Measurements from ENCODE around the gene PARVA.

The PARVA gene

GRCh38 chr11:12459865-12460444 is 82.6 kb downstream of the PARVA start:
- TF ChIP-seq BACH2 (CRISPR knock-in tag; IDR thresholded peaks at IDR 0.05; ENCODE audit: borderline replicate concordance), result no peak
- no peak for TF ChIP-seq SNAI2 (CRISPR knock-in tag; IDR thresholded peaks at IDR 0.05)
- no peak for TF ChIP-seq ZFP30 (CRISPR knock-in tag; IDR thresholded peaks at IDR 0.05)
- no peak for TF ChIP-seq ZNF8 (CRISPR knock-in tag; IDR thresholded peaks at IDR 0.05)
- TF ChIP-seq, protein P1, sequence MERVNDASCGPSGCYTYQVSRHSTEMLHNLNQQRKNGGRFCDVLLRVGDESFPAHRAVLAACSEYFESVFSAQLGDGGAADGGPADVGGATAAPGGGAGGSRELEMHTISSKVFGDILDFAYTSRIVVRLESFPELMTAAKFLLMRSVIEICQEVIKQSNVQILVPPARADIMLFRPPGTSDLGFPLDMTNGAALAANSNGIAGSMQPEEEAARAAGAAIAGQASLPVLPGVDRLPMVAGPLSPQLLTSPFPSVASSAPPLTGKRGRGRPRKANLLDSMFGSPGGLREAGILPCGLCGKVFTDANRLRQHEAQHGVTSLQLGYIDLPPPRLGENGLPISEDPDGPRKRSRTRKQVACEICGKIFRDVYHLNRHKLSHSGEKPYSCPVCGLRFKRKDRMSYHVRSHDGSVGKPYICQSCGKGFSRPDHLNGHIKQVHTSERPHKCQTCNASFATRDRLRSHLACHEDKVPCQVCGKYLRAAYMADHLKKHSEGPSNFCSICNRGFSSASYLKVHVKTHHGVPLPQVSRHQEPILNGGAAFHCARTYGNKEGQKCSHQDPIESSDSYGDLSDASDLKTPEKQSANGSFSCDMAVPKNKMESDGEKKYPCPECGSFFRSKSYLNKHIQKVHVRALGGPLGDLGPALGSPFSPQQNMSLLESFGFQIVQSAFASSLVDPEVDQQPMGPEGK (CRISPR knock-in tag; IDR thresholded peaks at IDR 0.05; ENCODE audit: borderline replicate concordance), result no peak
- no peak for TF ChIP-seq CSRNP3 (CRISPR knock-in tag; IDR thresholded peaks at IDR 0.05)
- no peak for TF ChIP-seq TSHZ2 (CRISPR knock-in tag; IDR thresholded peaks at IDR 0.05)
- no peak for TF ChIP-seq ZC3H10 (CRISPR knock-in tag; IDR thresholded peaks at IDR 0.05)
- no peak for TF ChIP-seq CREB5 (CRISPR knock-in tag; IDR thresholded peaks at IDR 0.05; ENCODE audit: low read depth)
- no peak for TF ChIP-seq ESRRG (CRISPR knock-in tag; IDR thresholded peaks at IDR 0.05)
- TF ChIP-seq PPARA (CRISPR knock-in tag; IDR thresholded peaks at IDR 0.05; ENCODE audit: borderline replicate concordance), result no peak
- no peak for TF ChIP-seq ISL1 (CRISPR knock-in tag; IDR thresholded peaks at IDR 0.05)
- TF ChIP-seq, protein P2, sequence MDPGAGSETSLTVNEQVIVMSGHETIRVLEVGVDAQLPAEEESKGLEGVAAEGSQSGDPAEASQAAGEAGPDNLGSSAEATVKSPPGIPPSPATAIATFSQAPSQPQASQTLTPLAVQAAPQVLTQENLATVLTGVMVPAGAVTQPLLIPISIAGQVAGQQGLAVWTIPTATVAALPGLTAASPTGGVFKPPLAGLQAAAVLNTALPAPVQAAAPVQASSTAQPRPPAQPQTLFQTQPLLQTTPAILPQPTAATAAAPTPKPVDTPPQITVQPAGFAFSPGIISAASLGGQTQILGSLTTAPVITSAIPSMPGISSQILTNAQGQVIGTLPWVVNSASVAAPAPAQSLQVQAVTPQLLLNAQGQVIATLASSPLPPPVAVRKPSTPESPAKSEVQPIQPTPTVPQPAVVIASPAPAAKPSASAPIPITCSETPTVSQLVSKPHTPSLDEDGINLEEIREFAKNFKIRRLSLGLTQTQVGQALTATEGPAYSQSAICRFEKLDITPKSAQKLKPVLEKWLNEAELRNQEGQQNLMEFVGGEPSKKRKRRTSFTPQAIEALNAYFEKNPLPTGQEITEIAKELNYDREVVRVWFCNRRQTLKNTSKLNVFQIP (CRISPR knock-in tag; IDR thresholded peaks at IDR 0.05; ENCODE audit: borderline replicate concordance, low read depth), result no peak
- no peak for TF ChIP-seq CSDC2 (CRISPR knock-in tag; IDR thresholded peaks at IDR 0.05)
- no peak for TF ChIP-seq ZNF70 (CRISPR knock-in tag; IDR thresholded peaks at IDR 0.05)
- TF ChIP-seq TCF4 (CRISPR knock-in tag; IDR thresholded peaks at IDR 0.05; ENCODE audit: borderline replicate concordance), result no peak
- no peak for TF ChIP-seq ZFP3 (CRISPR knock-in tag; IDR thresholded peaks at IDR 0.05)
- no peak for TF ChIP-seq GLIS3 (CRISPR knock-in tag; IDR thresholded peaks at IDR 0.05)
- ATAC-seq, result no peak

DNA sequence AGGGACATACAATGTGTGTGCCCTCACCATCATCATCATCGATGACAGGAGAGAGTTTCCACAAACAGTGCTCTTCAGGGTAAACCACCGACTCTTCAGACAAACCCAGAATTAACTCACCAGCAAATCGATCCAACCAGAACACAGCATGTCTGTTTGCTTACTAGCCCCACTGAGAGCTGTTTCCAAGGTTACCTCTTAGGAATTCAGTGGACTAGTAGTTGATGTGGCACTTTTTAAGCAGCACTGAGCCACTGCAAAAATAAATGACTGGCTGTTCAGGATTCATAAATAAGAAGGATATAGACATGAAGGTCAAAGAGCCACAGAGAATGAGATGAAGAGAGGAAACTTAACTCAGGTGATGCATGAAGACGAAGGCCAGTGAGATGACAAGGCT is 83.1 kb downstream of the PARVA start:
- TF ChIP-seq TCF4 (CRISPR knock-in tag; IDR thresholded peaks at IDR 0.05; ENCODE audit: borderline replicate concordance) (no peak), TSHZ2 (CRISPR knock-in tag; IDR thresholded peaks at IDR 0.05) (no peak), ARNTL (CRISPR knock-in tag; IDR thresholded peaks at IDR 0.05; ENCODE audit: borderline replicate concordance, low read depth) (no peak), ZC3H10 (CRISPR knock-in tag; IDR thresholded peaks at IDR 0.05) (no peak), BACH2 (CRISPR knock-in tag; IDR thresholded peaks at IDR 0.05; ENCODE audit: borderline replicate concordance) (no peak), ZFP30 (CRISPR knock-in tag; IDR thresholded peaks at IDR 0.05) (no peak), PPARA (CRISPR knock-in tag; IDR thresholded peaks at IDR 0.05; ENCODE audit: borderline replicate concordance) (no peak)
- no peak for ATAC-seq
